ENCODE measurements around the gene PPP3R1.

Gene PPP3R1

DNA sequence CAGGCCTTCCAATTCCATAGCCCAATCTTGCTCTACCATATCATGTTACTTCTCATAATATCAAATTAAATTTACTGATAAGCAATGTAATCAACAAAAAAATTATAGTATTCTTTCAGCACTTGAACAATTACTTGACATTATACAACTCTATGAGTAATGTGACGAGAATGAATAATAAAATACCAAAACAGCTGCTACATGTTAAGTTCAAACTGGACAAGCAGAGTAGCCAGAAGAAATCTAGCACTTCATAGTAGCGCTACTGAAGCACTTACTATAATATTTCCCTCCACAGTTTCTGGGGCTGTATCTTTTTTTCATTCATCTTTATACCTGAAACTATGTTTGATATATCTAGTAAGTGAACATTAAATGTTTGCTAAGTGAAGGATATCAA lies 14.9 kb downstream of the PPP3R1 start:
- Histone ChIP-seq H3F3A (ENCODE audit: low read depth) (no peaks in the 10 kb centered on the region; the same call in 1 of the 2 replicates), H3K4me1 (ENCODE audit: insufficient read depth, low read length, poor library complexity, severe bottlenecking) (peaks cover 38% of the 10 kb centered on the region), H2AFZ (ENCODE audit: low read length) (no peak overlapping the region), H3K79me2 (ENCODE audit: insufficient read depth, low read length) (peaks cover 100% of the 10 kb centered on the region), H4K20me1 (ENCODE audit: insufficient read depth, low read length, poor library complexity, severe bottlenecking) (peaks cover 100% of the 10 kb centered on the region), H3K27me3 (ENCODE audit: insufficient read depth, low read length, poor library complexity, severe bottlenecking) (no peaks in the 10 kb centered on the region), H3K9ac (ENCODE audit: low read depth, low read length, poor library complexity, severe bottlenecking) (no peak overlapping the region), H3K36me3 (ENCODE audit: insufficient read depth, low read length) (peaks cover 12% of the 10 kb centered on the region), H3K4me2 (ENCODE audit: low read depth, low read length, poor library complexity, severe bottlenecking) (peak overlapping the region; percentile 0), H3K9me2 (replicated peaks; ENCODE audit: low read depth, low read length) (no peaks in the 10 kb centered on the region), H3K9me3 (ENCODE audit: insufficient read depth, low read depth, low read length) (no peaks in the 10 kb centered on the region), H3K4me3 (ENCODE audit: low read length, poor library complexity, severe bottlenecking) (no peak overlapping the region)
- TF ChIP-seq EZH2phosphoT487 (IDR thresholded peaks at IDR 0.05; ENCODE audit: borderline replicate concordance): no peak
- TF ChIP-seq, protein P1, sequence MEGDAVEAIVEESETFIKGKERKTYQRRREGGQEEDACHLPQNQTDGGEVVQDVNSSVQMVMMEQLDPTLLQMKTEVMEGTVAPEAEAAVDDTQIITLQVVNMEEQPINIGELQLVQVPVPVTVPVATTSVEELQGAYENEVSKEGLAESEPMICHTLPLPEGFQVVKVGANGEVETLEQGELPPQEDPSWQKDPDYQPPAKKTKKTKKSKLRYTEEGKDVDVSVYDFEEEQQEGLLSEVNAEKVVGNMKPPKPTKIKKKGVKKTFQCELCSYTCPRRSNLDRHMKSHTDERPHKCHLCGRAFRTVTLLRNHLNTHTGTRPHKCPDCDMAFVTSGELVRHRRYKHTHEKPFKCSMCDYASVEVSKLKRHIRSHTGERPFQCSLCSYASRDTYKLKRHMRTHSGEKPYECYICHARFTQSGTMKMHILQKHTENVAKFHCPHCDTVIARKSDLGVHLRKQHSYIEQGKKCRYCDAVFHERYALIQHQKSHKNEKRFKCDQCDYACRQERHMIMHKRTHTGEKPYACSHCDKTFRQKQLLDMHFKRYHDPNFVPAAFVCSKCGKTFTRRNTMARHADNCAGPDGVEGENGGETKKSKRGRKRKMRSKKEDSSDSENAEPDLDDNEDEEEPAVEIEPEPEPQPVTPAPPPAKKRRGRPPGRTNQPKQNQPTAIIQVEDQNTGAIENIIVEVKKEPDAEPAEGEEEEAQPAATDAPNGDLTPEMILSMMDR (conservative IDR thresholded peaks at IDR 0.05; ENCODE audit: low read length): no peak

DNA sequence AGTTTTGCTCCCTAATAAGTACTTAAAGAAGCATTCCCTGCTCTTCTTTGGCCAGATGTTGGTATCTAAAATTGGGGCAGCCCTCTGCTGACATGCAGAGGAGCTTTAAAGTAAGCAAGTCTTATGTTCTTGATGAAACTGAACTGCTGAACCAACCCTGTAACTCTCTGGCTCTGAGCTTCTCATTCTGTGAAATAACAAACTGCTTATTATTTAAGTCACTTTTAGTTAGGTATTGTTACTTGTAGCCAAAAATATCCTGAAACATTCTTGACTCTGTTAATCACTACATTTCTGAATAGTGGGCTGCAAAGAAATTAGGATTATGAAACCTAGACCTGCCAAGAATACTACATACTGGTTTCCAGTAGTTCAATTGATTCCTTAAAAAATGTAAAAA lies 15.5 kb downstream of the PPP3R1 start:
- no peak overlapping the region for H3K4me3 ChIP-seq (ENCODE audit: low read length, poor library complexity, severe bottlenecking)
- no peaks in the 10 kb centered on the region for H3K9me2 ChIP-seq (replicated peaks; ENCODE audit: low read depth, low read length)
- H3F3A ChIP-seq (ENCODE audit: low read depth): no peaks in the 10 kb centered on the region; the same call in 1 of the 2 replicates
- peaks cover 10% of the 10 kb centered on the region for H3K36me3 ChIP-seq (ENCODE audit: insufficient read depth, low read length)
- H4K20me1 ChIP-seq (ENCODE audit: insufficient read depth, low read length, poor library complexity, severe bottlenecking): peaks cover 97% of the 10 kb centered on the region
- peaks cover 38% of the 10 kb centered on the region for H3K4me1 ChIP-seq (ENCODE audit: insufficient read depth, low read length, poor library complexity, severe bottlenecking)
- no peaks in the 10 kb centered on the region for H3K9me3 ChIP-seq (ENCODE audit: insufficient read depth, low read depth, low read length)
- no peak overlapping the region for H2AFZ ChIP-seq (ENCODE audit: low read length)
- no peaks in the 10 kb centered on the region for H3K27me3 ChIP-seq (ENCODE audit: insufficient read depth, low read length, poor library complexity, severe bottlenecking)
- H3K4me2 ChIP-seq (ENCODE audit: low read depth, low read length, poor library complexity, severe bottlenecking): peak overlapping the region; percentile 9
- no peak overlapping the region for H3K9ac ChIP-seq (ENCODE audit: low read depth, low read length, poor library complexity, severe bottlenecking)
- peaks cover 98% of the 10 kb centered on the region for H3K79me2 ChIP-seq (ENCODE audit: insufficient read depth, low read length)
- TF ChIP-seq, protein P1 (conservative IDR thresholded peaks at IDR 0.05; ENCODE audit: low read length): no peak
- TF ChIP-seq EZH2phosphoT487 (IDR thresholded peaks at IDR 0.05; ENCODE audit: borderline replicate concordance): no peak

DNA sequence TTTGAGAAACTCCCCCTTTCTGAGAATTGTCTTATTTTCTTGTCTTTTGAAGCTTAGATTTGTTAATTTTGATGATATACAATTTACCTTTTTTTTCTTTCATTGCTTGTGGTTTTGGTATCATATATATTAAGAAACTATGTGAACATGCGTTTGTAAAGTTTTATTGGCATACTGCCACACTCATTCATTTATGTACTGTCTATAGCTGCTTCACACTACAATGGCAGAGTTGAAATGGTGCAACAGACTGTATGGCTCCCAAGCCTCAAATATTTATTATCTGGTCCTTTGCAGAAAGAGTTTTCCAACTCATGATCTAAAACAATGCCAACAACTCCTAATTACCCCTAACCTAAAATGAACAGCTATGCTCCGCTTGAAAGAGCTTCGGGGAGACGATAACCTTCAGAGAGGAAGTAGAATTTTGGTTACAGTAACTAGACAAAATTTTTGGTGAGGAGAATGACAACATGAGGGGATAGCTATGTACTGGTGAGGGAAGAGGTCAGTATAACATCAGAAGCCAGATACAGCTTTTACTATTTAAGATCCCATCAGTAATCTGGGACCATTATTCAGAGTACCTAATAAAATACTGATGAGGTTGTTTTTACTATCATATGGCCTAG lies 16.1 kb downstream of the PPP3R1 start:
- peaks cover 38% of the 10 kb centered on the region for H3K4me1 ChIP-seq (ENCODE audit: insufficient read depth, low read length, poor library complexity, severe bottlenecking)
- H3K27me3 ChIP-seq (ENCODE audit: insufficient read depth, low read length, poor library complexity, severe bottlenecking): no peaks in the 10 kb centered on the region
- H3K4me3 ChIP-seq (ENCODE audit: low read length, poor library complexity, severe bottlenecking): no peak overlapping the region
- H4K20me1 ChIP-seq (ENCODE audit: insufficient read depth, low read length, poor library complexity, severe bottlenecking): peaks cover 97% of the 10 kb centered on the region
- no peak overlapping the region for H3K9ac ChIP-seq (ENCODE audit: low read depth, low read length, poor library complexity, severe bottlenecking)
- TF ChIP-seq, protein P1 (conservative IDR thresholded peaks at IDR 0.05; ENCODE audit: low read length): no peak
- no peak for TF ChIP-seq EZH2phosphoT487 (IDR thresholded peaks at IDR 0.05; ENCODE audit: borderline replicate concordance)
- no peak overlapping the region for H2AFZ ChIP-seq (ENCODE audit: low read length)
- H3F3A ChIP-seq (ENCODE audit: low read depth): no peaks in the 10 kb centered on the region; the same call in 1 of the 2 replicates
- H3K9me3 ChIP-seq (ENCODE audit: insufficient read depth, low read depth, low read length): no peaks in the 10 kb centered on the region
- H3K4me2 ChIP-seq (ENCODE audit: low read depth, low read length, poor library complexity, severe bottlenecking): peak overlapping the region; percentile 9
- H3K36me3 ChIP-seq (ENCODE audit: insufficient read depth, low read length): peaks cover 8% of the 10 kb centered on the region
- peaks cover 98% of the 10 kb centered on the region for H3K79me2 ChIP-seq (ENCODE audit: insufficient read depth, low read length)
- no peaks in the 10 kb centered on the region for H3K9me2 ChIP-seq (replicated peaks; ENCODE audit: low read depth, low read length)
